Measurements from ENCODE around the gene IDE. TPM values are rescaled to one million over a fixed set of nuclear protein-coding genes. Genes with fewer than 3 reads are reported as not detected.
"Not testable (repeated sequence)": the region's sequence is repeated elsewhere in the genome, so short reads cannot be mapped to it uniquely, and the experiment has no call there.

Gene IDE
- total RNA-seq, 2 experiments from 2014 or later = 17.9 to 18.2 TPM

- DNase-seq = no peak
- H3K27ac Mint-ChIP-seq = no peak overlapping the region
- H3K4me3 Mint-ChIP-seq = no peak overlapping the region
These were observed 2.1 kb upstream of the IDE start for GRCh38 chr10:92575961-92576360.

GRCh38 chr10:92574548-92575261 lies 812 bp upstream of the IDE start:
- no peaks in the 10 kb centered on the region for H3K9me3 Mint-ChIP-seq
- DNase-seq (no peak), ATAC-seq (ENCODE audit: low read depth) (peak; percentile 17)
- H3K4me3 Mint-ChIP-seq = peak overlapping the region; percentile 60
- peaks cover 16% of the 10 kb centered on the region for H3K4me1 Mint-ChIP-seq
- H3K27ac Mint-ChIP-seq = peak overlapping the region; percentile 84
- H3K27me3 Mint-ChIP-seq = peaks cover 2% of the 10 kb centered on the region
- H3K36me3 Mint-ChIP-seq = peaks cover 4% of the 10 kb centered on the region
- POLR2A ChIA-PET = interaction anchor here (0.8 to 4.4 kb wide), 7 partner anchors 13 to 60 kb away, joined by 3 to 35 read pairs (median 3); no protein-coding TSS in a partner anchor

More at GRCh38 chr10:92575961-92576360, 2.1 kb upstream of the IDE start:
- Mint-ChIP-seq H3K4me1 (peaks cover 16% of the 10 kb centered on the region), H3K36me3 (peaks cover 2% of the 10 kb centered on the region), H3K27me3 (peaks cover 2% of the 10 kb centered on the region), H3K9me3 (no peaks in the 10 kb centered on the region)
- POLR2A ChIA-PET = no interaction called here
- no peak for ATAC-seq (ENCODE audit: low read depth)

DNA sequence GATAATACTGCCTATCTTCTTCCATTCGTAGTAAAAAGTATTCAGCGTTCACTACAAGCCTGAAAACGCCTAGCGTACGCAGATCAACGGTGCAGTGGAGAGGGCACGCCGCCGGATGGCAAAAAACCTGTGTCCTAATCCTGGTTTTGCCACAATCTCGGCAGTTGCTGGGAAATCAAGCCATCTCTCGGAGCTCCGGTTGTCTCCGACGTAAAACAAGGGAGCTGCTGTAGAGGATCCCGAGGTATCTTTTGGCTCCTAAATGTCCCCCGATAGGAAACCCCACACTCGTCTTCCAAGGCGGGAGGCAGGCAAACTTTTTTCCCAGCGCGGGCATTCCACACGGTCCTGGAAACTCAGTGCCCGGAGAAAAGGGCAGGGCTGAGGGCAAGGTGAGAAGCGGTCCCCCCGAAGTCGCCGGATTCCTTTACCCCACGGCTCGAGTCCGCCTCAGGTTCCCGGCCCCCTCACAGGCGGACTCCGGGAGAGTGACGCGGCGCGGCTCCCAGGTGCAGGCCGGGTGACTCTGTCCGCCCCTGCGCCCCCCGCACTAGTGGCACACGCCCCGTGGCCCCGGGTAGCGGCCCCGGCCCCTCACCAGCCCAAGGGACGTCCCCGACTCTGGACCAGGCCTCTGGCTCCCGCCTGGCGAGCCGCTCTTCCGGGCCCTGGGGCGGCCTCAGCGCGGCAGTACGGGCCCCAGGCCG lies 649 bp downstream of the IDE start:
- H3K4me1 Mint-ChIP-seq = peaks cover 17% of the 10 kb centered on the region
- POLR2A ChIA-PET = interaction anchor here (1.0 to 4.4 kb wide), 4 partner anchors 12 to 56 kb away, joined by 3 to 35 read pairs (median 8); no protein-coding TSS in a partner anchor
- H3K27ac Mint-ChIP-seq = peak overlapping the region; percentile 70
- ATAC-seq (ENCODE audit: low read depth) (peak; percentile 35), DNase-seq (no peak)
- peaks cover 9% of the 10 kb centered on the region for H3K36me3 Mint-ChIP-seq
- peak overlapping the region; percentile 60 for H3K4me3 Mint-ChIP-seq
- H3K9me3 Mint-ChIP-seq = no peaks in the 10 kb centered on the region
- peaks cover 2% of the 10 kb centered on the region for H3K27me3 Mint-ChIP-seq

DNA sequence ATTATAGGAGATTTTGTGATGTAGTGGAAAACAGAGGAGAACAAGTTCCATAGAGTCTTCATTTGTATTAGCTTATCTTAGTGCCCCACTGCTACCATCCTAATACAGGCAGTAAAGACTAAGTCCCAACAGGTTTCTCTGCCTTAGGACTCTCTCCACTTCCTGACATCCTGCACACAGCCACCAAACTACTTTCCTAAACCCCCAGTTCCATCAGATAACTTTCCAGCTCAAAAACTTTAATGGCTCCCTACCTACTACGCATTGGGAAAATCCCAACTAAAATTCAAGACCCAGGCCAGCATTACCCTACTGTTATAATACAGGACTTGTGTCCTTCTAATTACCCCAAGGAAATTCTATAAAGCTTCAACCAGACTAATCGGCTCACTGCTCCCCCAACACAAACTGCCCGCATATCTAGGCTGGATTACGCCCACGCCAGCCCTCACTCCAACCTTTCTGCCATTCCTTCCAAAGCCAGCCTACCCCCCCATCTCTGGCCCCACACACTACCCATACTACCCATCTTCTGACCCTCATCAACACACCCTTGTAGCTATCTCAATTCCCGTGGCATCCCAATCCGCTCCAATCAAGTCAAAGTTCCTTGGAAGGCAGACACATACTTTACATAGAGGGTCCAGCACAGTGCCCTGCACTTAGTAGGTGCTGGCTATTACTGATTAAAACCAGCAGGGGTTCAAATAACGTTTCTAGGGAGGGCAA lies 1.4 kb downstream of the IDE start:
- POLR2A ChIA-PET = interaction anchor here (2.1 to 4.4 kb wide), 2 partner anchors 18 to 56 kb away, joined by 13 to 35 read pairs; no protein-coding TSS in a partner anchor
- peak overlapping the region; percentile 60 for H3K4me3 Mint-ChIP-seq
- no peak overlapping the region for H3K27ac Mint-ChIP-seq
- DNase-seq (no peak), ATAC-seq (ENCODE audit: low read depth) (no peak)
- peaks cover 21% of the 10 kb centered on the region for H3K4me1 Mint-ChIP-seq
- H3K9me3 Mint-ChIP-seq = no peaks in the 10 kb centered on the region
- peaks cover 9% of the 10 kb centered on the region for H3K36me3 Mint-ChIP-seq
- peaks cover 2% of the 10 kb centered on the region for H3K27me3 Mint-ChIP-seq

- Mint-ChIP-seq H3K4me3 (no peak overlapping the region), H3K27ac (no peak overlapping the region), H3K36me3 (peaks cover 9% of the 10 kb centered on the region), H3K9me3 (no peaks in the 10 kb centered on the region), H3K27me3 (peaks cover 2% of the 10 kb centered on the region), H3K4me1 (peaks cover 21% of the 10 kb centered on the region)
- ATAC-seq (ENCODE audit: low read depth) = no peak
- DNase-seq = no peak
- POLR2A ChIA-PET = interaction anchor here (4.4 kb wide), 1 partner anchor 19 kb away, joined by 35 read pairs; no protein-coding TSS in a partner anchor
These were observed 2.2 kb downstream of the IDE start for GRCh38 chr10:92571649-92572048.

- Mint-ChIP-seq H3K4me1 (peaks cover 19% of the 10 kb centered on the region), H3K36me3 (peaks cover 13% of the 10 kb centered on the region)
- DNase-seq; H3K9me3 Mint-ChIP-seq; POLR2A ChIA-PET; ATAC-seq (ENCODE audit: low read depth); H3K4me3 Mint-ChIP-seq; H3K27ac Mint-ChIP-seq; H3K27me3 Mint-ChIP-seq: not testable (repeated sequence)
These were observed 4.2 kb downstream of the IDE start for GRCh38 chr10:92569663-92570062.

- Mint-ChIP-seq H3K4me3 (no peak overlapping the region), H3K36me3 (peaks cover 13% of the 10 kb centered on the region), H3K4me1 (peaks cover 17% of the 10 kb centered on the region), H3K27ac (no peak overlapping the region), H3K27me3 (peaks cover 2% of the 10 kb centered on the region), H3K9me3 (no peaks in the 10 kb centered on the region)
- ATAC-seq (ENCODE audit: low read depth) (no peak), DNase-seq (no peak)
- POLR2A ChIA-PET = no interaction called here
These were observed 4.8 kb downstream of the IDE start for GRCh38 chr10:92569071-92569470.

- no peak for ATAC-seq (ENCODE audit: low read depth)
These were observed 5.8 kb downstream of the IDE start for GRCh38 chr10:92567952-92568600.

GRCh38 chr10:92562424-92562823 lies 11.5 kb downstream of the IDE start:
- Mint-ChIP-seq H3K9me3 (peaks cover 3% of the 10 kb centered on the region), H3K27ac (no peak overlapping the region), H3K36me3 (peaks cover 26% of the 10 kb centered on the region), H3K4me1 (peaks cover 1% of the 10 kb centered on the region), H3K27me3 (no peaks in the 10 kb centered on the region), H3K4me3 (no peak overlapping the region)
- DNase-seq = no peak
- POLR2A ChIA-PET = no interaction called here
- ATAC-seq (ENCODE audit: low read depth) = no peak

More at GRCh38 chr10:92567952-92568600, 5.8 kb downstream of the IDE start:
- H3K27ac Mint-ChIP-seq = no peak overlapping the region
- H3K36me3 Mint-ChIP-seq = peaks cover 13% of the 10 kb centered on the region
- peaks cover 17% of the 10 kb centered on the region for H3K4me1 Mint-ChIP-seq
- H3K4me3 Mint-ChIP-seq = no peak overlapping the region
- peaks cover 2% of the 10 kb centered on the region for H3K27me3 Mint-ChIP-seq
- no peak for DNase-seq
- no peaks in the 10 kb centered on the region for H3K9me3 Mint-ChIP-seq
- POLR2A ChIA-PET = no interaction called here

DNA sequence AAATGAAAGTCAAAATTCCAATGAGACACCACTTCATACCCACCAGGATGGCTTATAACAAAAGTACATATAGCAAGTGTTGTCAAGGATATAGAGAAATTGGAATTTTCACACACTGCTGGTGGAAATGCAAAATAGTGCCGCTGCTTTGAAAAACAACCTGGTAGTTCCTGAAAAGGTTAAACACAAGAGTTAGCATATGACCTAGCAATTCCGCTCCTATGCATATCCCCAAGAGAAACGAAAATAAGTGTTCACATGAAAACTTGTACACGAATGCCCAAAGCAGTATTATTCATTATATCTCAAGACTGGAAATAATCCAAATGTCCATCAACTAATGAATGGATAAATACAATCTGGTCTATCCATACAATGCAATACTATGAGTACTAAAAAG lies 14.8 kb downstream of the IDE start:
- no peaks in the 10 kb centered on the region for H3K27me3 Mint-ChIP-seq

GRCh38 chr10:92553959-92554358 lies 19.9 kb downstream of the IDE start:
- no peak overlapping the region for H3K27ac Mint-ChIP-seq
- H3K36me3 Mint-ChIP-seq = peaks cover 41% of the 10 kb centered on the region
- H3K9me3 Mint-ChIP-seq = peaks cover 12% of the 10 kb centered on the region
- no peak for ATAC-seq (ENCODE audit: low read depth)
- DNase-seq = no peak
- no peaks in the 10 kb centered on the region for H3K27me3 Mint-ChIP-seq
- POLR2A ChIA-PET = no interaction called here
- no peak overlapping the region for H3K4me3 Mint-ChIP-seq
- no peaks in the 10 kb centered on the region for H3K4me1 Mint-ChIP-seq

More for the DNA sequence above, 14.8 kb downstream of the IDE start:
- H3K27ac Mint-ChIP-seq = no peak overlapping the region
- peaks cover 8% of the 10 kb centered on the region for H3K9me3 Mint-ChIP-seq
- no peak for ATAC-seq (ENCODE audit: low read depth)
- no peak for DNase-seq
- H3K4me3 Mint-ChIP-seq = no peak overlapping the region
- POLR2A ChIA-PET = no interaction called here
- H3K4me1 Mint-ChIP-seq = no peaks in the 10 kb centered on the region
- H3K36me3 Mint-ChIP-seq = peaks cover 40% of the 10 kb centered on the region

DNA sequence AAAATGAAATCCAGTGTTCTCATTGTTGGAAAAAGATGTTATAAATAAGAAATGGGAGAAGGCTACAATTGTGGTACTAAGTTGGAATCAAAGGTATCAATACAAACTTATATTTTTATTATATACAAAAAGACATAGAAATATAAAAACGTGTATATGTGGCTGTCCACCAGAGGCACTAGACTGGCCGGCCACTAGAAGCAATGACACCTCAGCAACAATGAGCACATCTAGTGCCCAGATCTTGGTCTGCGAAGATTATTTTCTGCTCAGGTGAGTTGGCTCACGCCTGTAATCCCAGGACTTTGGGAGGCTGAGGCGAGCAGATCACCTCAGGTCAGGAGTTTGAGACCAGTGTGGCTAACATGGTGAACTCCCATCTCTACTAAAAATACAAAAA lies 21.6 kb downstream of the IDE start:
- POLR2A ChIA-PET = no interaction called here
- ATAC-seq (ENCODE audit: low read depth) (no peak), DNase-seq (no peak)
- H3K4me1 Mint-ChIP-seq = no peaks in the 10 kb centered on the region
- H3K9me3 Mint-ChIP-seq = peaks cover 12% of the 10 kb centered on the region
- no peak overlapping the region for H3K4me3 Mint-ChIP-seq
- H3K36me3 Mint-ChIP-seq = peaks cover 36% of the 10 kb centered on the region
- H3K27ac Mint-ChIP-seq = no peak overlapping the region
- H3K27me3 Mint-ChIP-seq = no peaks in the 10 kb centered on the region

- H3K27ac Mint-ChIP-seq = no peak overlapping the region
- H3K36me3 Mint-ChIP-seq = peaks cover 31% of the 10 kb centered on the region
- DNase-seq (no peak), ATAC-seq (ENCODE audit: low read depth) (no peak)
- no peak overlapping the region for H3K4me3 Mint-ChIP-seq
- no peaks in the 10 kb centered on the region for H3K4me1 Mint-ChIP-seq
- POLR2A ChIA-PET = interaction anchor here (0.6 kb wide), 1 partner anchor 148 kb away, joined by 3 read pairs; no protein-coding TSS in a partner anchor
- no peaks in the 10 kb centered on the region for H3K27me3 Mint-ChIP-seq
- H3K9me3 Mint-ChIP-seq = peaks cover 12% of the 10 kb centered on the region
These were observed 23.0 kb downstream of the IDE start for GRCh38 chr10:92550924-92551323.

All from activated naive CD8-positive, alpha-beta T cell treated with anti-CD3 and anti-CD28 coated beads, Interleukin-2, amount 10 ng/mL, durations not matched to agents 7 days and 5 days (primary cell).